A549 (cell line): ENCODE measurements around the gene ZNF223. TPM values are rescaled to one million over a fixed set of nuclear protein-coding genes. Genes with fewer than 3 reads are reported as not detected.
A peak's percentile ranks its signal among the peaks of the same experiment; 100 is the strongest.

Experiments used
- ATAC-seq, 2 experiments: fragments of 200-7000 bp in 1 of 2; fragments of >200 bp in 1 of 2; cut with Nextera tagmentation in 1 of 2; cut with Tn5 transposase in 1 of 2; 3 replicates each; pipeline versions ENCODE4 v1.8.0 to v1.9.1; 2018 to 2020; ENCODE audit warnings: mild to moderate bottlenecking in 1 of 2, moderate library complexity in 1 of 2
- CTCF ChIA-PET: fragments of 300-600 bp; sonication (Branson Sonifier 250); formaldehyde crosslinking; extraction: SDS; loops from one replicate; lab custom pipeline; 2021; ENCODE audit warnings: antibody characterized with exemption, inconsistent platforms; lab: Yijun Ruan, JAX
- POLR2A ChIA-PET: fragments of 350-600 bp; formaldehyde crosslinking; extraction: SDS; loops from one replicate; lab custom pipeline; 2021; ENCODE audit warnings: antibody characterized with exemption, inconsistent platforms; lab: Yijun Ruan, JAX
- DNase-seq, 2 experiments: peaks; one replicate each; pipeline versions ENCODE4 v3.0.0 to v3.0.0-alpha.2; 2011 to 2016; ENCODE audit warnings: low read depth in 1 of 2, low spot score in 1 of 2
- FAIRE-seq: peaks from 2 replicates; lab custom pipeline; 2011; peaks lifted over from hg19 to GRCh38; lab: Jason Lieb, UNC
- H3K27ac ChIP-seq, 2 experiments: fragments of >200 bp; sonication (Bioruptor Twin); formaldehyde crosslinking; 3 replicates each; pipeline ENCODE4 v1.5.1; 2016 to 2017
- H3K4me1 ChIP-seq: fragments of >200 bp; sonication (Bioruptor Twin); formaldehyde crosslinking; 3 replicates; pipeline ENCODE4 v1.6.1; 2016
- H3K4me2 ChIP-seq: fragments of >200 bp; sonication (Bioruptor Twin); formaldehyde crosslinking; 3 replicates; pipeline ENCODE4 v1.6.1; 2016
- H3K4me3 ChIP-seq: fragments of >200 bp; sonication (Bioruptor Twin); formaldehyde crosslinking; 3 replicates; pipeline ENCODE4 v1.5.1; 2016
- H3K9me3 ChIP-seq: fragments of >200 bp; sonication (Bioruptor Twin); formaldehyde crosslinking; 3 replicates; pipeline ENCODE4 v1.6.1; 2016
- CHD4 ChIP-seq: fragments of 200-600 bp; sonication (generic); IDR thresholded peaks from 2 replicates; pipeline ENCODE4 v1.6.1; 2016; ENCODE audit warnings: antibody characterized with exemption, mild to moderate bottlenecking, borderline replicate concordance
- EHMT2 ChIP-seq: fragments of 200-600 bp; sonication (generic); IDR thresholded peaks from 2 replicates; pipeline ENCODE4 v1.6.1; 2016; ENCODE audit warnings: antibody characterized with exemption, low read depth, mild to moderate bottlenecking, moderate library complexity
- FOXS1 ChIP-seq: fragments of 250-450 bp; sonication (Bioruptor Pico); IDR thresholded peaks from 2 replicates; pipeline ENCODE4 v1.5.0; 2020; ENCODE audit warnings: mild to moderate bottlenecking, moderate library complexity
- GATA3 ChIP-seq: IDR thresholded peaks from 2 replicates; pipeline ENCODE4 v1.6.1; 2012; ENCODE audit warnings: borderline replicate concordance
- HOXA7 ChIP-seq: fragments of 250-450 bp; sonication (Bioruptor Pico); IDR thresholded peaks from 2 replicates; pipeline ENCODE4 v1.5.0; 2020; ENCODE audit warnings: mild to moderate bottlenecking, moderate library complexity
- HOXB13 ChIP-seq: fragments of 250-450 bp; sonication (Bioruptor Pico); IDR thresholded peaks from 2 replicates; pipeline ENCODE4 v1.5.0; 2020; ENCODE audit warnings: low read depth, mild to moderate bottlenecking, moderate library complexity
- JUN ChIP-seq, 2 experiments: fragments of >200 bp; sonication (Bioruptor Twin); formaldehyde crosslinking; IDR thresholded peaks; 2 replicates in 1 of 2; 3 replicates in 1 of 2; pipeline ENCODE4 v1.6.1; 2016 to 2017
- JUNB ChIP-seq: fragments of >200 bp; sonication (Bioruptor Twin); formaldehyde crosslinking; IDR thresholded peaks from 2 replicates; pipeline ENCODE4 v1.6.1; 2016
- MAZ ChIP-seq: fragments of 150-350 bp; IDR thresholded peaks from 2 replicates; pipeline ENCODE4 v1.6.1; 2014; ENCODE audit warnings: antibody characterized with exemption, low read depth, low read length, borderline replicate concordance
- MYC ChIP-seq: IDR thresholded peaks from 2 replicates; pipeline ENCODE4 v1.6.1; 2012; ENCODE audit warnings: mild to moderate bottlenecking, inconsistent platforms, low read length, improper control_type of control experiment, borderline replicate concordance
- PHF8 ChIP-seq: fragments of 200-600 bp; sonication (generic); IDR thresholded peaks from 2 replicates; pipeline ENCODE4 v1.6.1; 2016; ENCODE audit warnings: low read depth, mild to moderate bottlenecking, antibody characterized with exemption, moderate library complexity, borderline replicate concordance
- POLR2A ChIP-seq: IDR thresholded peaks from 2 replicates; pipeline ENCODE4 v1.6.1; 2012; ENCODE audit warnings: mild to moderate bottlenecking, low read length
- RFX5 ChIP-seq: fragments of 450-650 bp; IDR thresholded peaks from 2 replicates; pipeline ENCODE4 v1.7.1; 2014; ENCODE audit warnings: antibody characterized with exemption, mild to moderate bottlenecking, moderate library complexity
- RNF2 ChIP-seq: fragments of 200-600 bp; sonication (generic); IDR thresholded peaks from 2 replicates; pipeline ENCODE4 v1.6.1; 2016; ENCODE audit warnings: low read depth, mild to moderate bottlenecking, antibody characterized with exemption, moderate library complexity, borderline replicate concordance
- WGBS: methylation state at CpG from one replicate; pipeline ENCODE4 v1.1.6; 2017; ENCODE audit errors: missing lambda C conversion rate; 5-methylcytosine and 5-hydroxymethylcytosine counted together
- polyA minus RNA-seq: library from RNA; depleted of rRNA, polyadenylated mRNA; stranded (reverse); fragments of >200 nt; gene quantifications from 2 replicates; pipeline ENCODE4 v1.2.3, GENCODE V29; 2011; rRNA and poly(A)+ RNA removed
- polyA plus RNA-seq, 4 experiments: library from polyadenylated mRNA; depleted of rRNA in 3 of 4; stranded (reverse); fragments of >200 nt; fragmentation: RNase III in 1 of 4; extraction: RNeasy Plus Mini Kit Qiagen cat#74134 plus additional on column Dnase treatment in 1 of 4; gene quantifications; 2 replicates in 3 of 4; 3 replicates in 1 of 4; pipeline ENCODE4 v1.2.3, GENCODE V29; 2011 to 2017
- TF ChIP-seq, protein P1 (sequence below): IDR thresholded peaks from 2 replicates; pipeline ENCODE4 v1.6.1; 2012; ENCODE audit warnings: low read depth, borderline replicate concordance
- TF ChIP-seq, protein P2 (sequence below): fragments of >200 bp; sonication (Bioruptor Twin); formaldehyde crosslinking; IDR thresholded peaks from 2 replicates; pipeline ENCODE4 v1.6.1; 2016
- TF ChIP-seq, protein P3 (sequence below): IDR thresholded peaks from 2 replicates; pipeline ENCODE4 v1.6.1; 2012

The ZNF223 gene
- polyA plus RNA-seq (2011; rRNA removed) (5.2 and 5.4 TPM in 2 replicates), polyA plus RNA-seq (2017; fragmentation: RNase III; extraction: RNeasy Plus Mini Kit Qiagen cat#74134 plus additional on column Dnase treatment) (2.2 to 2.6 TPM (median 2.4 TPM) in 3 replicates), polyA minus RNA-seq (5.9 and 9.8 TPM in 2 replicates)
- 0.85 and 1.0 TPM in 2 replicates for polyA plus RNA-seq (2012; cell fraction: cytosol; rRNA removed)
- polyA plus RNA-seq (2012; cell fraction: nucleus; rRNA removed) = 1.1 and 1.3 TPM in 2 replicates

DNA sequence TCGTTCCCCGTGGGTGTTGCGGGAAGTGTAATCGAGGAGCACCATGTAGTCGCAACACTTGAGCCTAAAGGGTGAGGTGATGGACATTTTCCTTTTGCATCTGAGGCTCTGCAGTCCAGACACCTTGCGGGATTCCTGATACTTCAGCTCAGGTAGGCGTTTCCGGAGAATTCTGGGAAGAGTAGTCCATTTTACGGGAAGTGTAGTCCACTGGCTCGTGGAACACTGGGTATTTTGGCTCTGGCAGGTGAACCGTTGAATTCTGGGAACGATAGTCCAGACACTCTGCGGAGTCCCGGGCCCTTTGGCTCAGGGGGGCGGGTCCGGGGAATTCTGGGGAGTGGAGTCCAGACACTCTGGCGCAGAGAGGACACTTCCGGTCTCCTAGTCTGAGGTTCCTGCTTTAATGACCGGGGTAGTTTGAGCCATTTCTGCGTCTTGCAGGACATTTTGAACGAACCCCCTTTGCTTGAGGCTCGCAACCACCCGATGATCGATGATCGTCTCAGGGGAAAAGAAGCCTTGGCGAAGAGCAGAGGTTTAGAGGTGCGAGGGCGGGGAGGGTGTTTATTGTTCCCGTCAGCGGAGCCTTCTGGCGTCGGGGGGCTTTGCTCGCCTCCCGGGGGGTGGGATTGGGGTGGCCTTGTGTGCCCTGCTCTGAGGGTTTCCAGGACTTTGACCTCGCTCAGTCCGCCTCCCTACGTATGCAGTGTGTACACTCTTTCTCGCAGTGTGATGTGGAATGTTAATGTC, at the start of gene ZNF223:
Gene ZNF223, plus strand, starts transcription at position 387 of the 753 bp plus-strand sequence. CDS start 3,141 bp downstream, outside the sequence.
- Histone ChIP-seq H3K9me3 (peaks cover 55% of the 10 kb centered on the region), H3K4me2 (peak within 1 kb of the TSS; percentile 82), H3K27ac (peak within 1 kb of the TSS; percentile 71 to 83), H3K4me3 (peak within 1 kb of the TSS; percentile 74), H3K4me1 (no peaks in the 10 kb centered on the region)
- TF ChIP-seq FOXS1 (CRISPR knock-in tag) = 0 out of 2 replicates have a peak, but pooled peaks have one; percentile 2
- no peak for TF ChIP-seq CHD4
- no peak for TF ChIP-seq RFX5
- TF ChIP-seq, protein P1, sequence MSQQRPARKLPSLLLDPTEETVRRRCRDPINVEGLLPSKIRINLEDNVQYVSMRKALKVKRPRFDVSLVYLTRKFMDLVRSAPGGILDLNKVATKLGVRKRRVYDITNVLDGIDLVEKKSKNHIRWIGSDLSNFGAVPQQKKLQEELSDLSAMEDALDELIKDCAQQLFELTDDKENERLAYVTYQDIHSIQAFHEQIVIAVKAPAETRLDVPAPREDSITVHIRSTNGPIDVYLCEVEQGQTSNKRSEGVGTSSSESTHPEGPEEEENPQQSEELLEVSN = 0 out of 2 replicates have a peak, but pooled peaks have one; percentile 23
- TF ChIP-seq MAZ = no peak
- TF ChIP-seq GATA3 = peak; percentile 65; the same call in 1 of the 2 replicates
- TF ChIP-seq, protein P2, sequence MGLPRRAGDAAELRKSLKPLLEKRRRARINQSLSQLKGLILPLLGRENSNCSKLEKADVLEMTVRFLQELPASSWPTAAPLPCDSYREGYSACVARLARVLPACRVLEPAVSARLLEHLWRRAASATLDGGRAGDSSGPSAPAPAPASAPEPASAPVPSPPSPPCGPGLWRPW = no peak
- TF ChIP-seq RNF2 = no peak
- TF ChIP-seq MYC = peak; percentile 17; the same call in 1 of the 2 replicates
- TF ChIP-seq JUN (IDR thresholded peaks at IDR 0.05) = peak in 1 of 2 experiments; percentile 46; a peak in 1 of 5 replicates
- peak; percentile 27; the same call in 1 of the 2 replicates for TF ChIP-seq POLR2A
- TF ChIP-seq, protein P3, sequence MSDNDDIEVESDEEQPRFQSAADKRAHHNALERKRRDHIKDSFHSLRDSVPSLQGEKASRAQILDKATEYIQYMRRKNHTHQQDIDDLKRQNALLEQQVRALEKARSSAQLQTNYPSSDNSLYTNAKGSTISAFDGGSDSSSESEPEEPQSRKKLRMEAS = peak; percentile 61
- TF ChIP-seq PHF8 = 0 out of 2 replicates have a peak, but pooled peaks have one; percentile 34
- peak; percentile 32 for FAIRE-seq
- DNase-seq = peak; percentile 96 to 98
- ChIA-PET POLR2A (interaction anchor here (0.8 to 1.2 kb wide), 3 partner anchors 42 to 225 kb away, joined by 3 to 4 read pairs (median 3); partner anchors contain the start of genes ZNF224, ZNF227 and ZNF283), CTCF (no interaction called here)
- 2% methylated on average over 34 of the region's 38 CpGs for WGBS
- peak; percentile 99 to 100 for ATAC-seq

DNA sequence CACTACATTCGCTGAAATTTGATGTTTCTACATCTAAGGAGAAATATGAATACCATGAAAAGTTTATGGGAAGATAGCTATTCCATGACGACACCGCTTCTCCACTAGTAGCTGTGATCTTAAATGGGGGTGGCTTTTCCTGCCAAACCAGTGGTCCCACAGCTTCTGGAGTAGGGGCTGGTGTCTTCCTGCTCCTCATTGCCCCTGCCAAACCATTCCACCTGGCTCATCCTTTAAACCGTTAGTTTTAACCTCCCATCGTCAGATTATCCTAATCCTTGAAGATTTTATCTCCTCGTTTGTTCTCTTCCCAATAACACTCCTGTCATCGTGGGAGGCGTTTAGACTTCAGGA, 49.6 kb upstream of the ZNF223 start:
- TF ChIP-seq FOXS1 (CRISPR knock-in tag) (no peak), JUNB (no peak), MAZ (no peak), HOXA7 (no peak), HOXB13 (no peak), EHMT2 (no peak), RFX5 (0 out of 2 replicates have a peak, but pooled peaks have one; percentile 10)
- TF ChIP-seq, all 56 proteins: peak for 1
- FAIRE-seq (no peak), ATAC-seq (peak; percentile 3 to 4; a peak in 4 of 6 replicates), DNase-seq (peak in 1 of 2 experiments; percentile 8)
- ChIA-PET CTCF (interaction anchor here (1.3 kb wide), 1 partner anchor 19 kb away, joined by 4 read pairs; the partner anchor contains the start of gene ZNF155), POLR2A (no interaction called here)
- peak overlapping the region; percentile 66 for H3K4me3 ChIP-seq
- no peaks in the 10 kb centered on the region for H3K4me1 ChIP-seq
- peak overlapping the region; percentile 74 to 83 for H3K27ac ChIP-seq
- H3K4me2 ChIP-seq = peak overlapping the region; percentile 71
- H3K9me3 ChIP-seq = peaks cover 53% of the 10 kb centered on the region
- 28% methylated on average over 8 of the region's 8 CpGs for WGBS
